ENCODE measurements around the gene CDYL2. TPM values are rescaled to one million over a fixed set of nuclear protein-coding genes. Genes with fewer than 3 reads are reported as not detected.

The CDYL2 gene
- total and polyA plus RNA-seq, 8 donors = 0.60 to 7.3 (median 1.7) TPM

DNA sequence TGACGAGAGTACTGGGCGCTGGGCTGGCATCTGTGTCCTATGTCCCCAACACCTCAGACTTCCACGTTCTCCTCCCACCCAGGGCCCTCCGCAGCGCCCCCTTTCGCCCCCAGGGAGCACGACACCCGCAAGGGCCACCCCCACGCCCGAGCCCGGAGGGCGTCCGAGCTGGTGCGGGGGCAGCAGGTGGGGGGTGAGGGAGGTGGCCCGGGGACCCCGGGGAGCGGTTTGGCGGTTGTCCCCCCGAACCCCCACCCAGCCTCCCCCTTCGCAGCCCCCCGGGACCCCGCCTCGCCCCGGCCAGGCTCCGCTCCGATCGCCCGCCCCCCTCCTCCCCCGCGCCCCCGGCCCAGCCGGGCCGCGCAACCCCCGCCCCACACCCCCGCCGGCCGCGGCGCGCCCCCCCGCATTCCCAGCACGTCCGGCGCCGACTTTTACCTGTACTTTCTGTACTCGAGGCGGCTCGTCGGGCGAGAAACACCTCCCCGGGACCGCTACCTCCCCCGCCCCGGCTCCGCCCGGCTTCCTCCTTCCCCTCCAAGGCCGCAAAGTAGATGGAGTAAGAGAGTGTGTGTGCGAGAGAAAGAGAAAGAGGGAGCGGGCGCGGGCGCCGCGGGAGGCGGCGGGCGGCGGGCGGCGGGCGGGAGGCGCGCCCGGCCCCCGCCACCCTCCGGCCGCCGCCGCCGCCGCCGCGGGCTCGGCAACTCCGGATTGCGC lies 901 bp downstream of the CDYL2 start:
- no peaks in the 10 kb centered on the region for H3K9me3 ChIP-seq
- TF ChIP-seq POLR2AphosphoS5 (IDR thresholded peaks at IDR 0.05) (no peak), POLR2A (IDR thresholded peaks at IDR 0.05) (no peak), EP300 (IDR thresholded peaks at IDR 0.05) (no peak)
- TF ChIP-seq, protein P1, sequence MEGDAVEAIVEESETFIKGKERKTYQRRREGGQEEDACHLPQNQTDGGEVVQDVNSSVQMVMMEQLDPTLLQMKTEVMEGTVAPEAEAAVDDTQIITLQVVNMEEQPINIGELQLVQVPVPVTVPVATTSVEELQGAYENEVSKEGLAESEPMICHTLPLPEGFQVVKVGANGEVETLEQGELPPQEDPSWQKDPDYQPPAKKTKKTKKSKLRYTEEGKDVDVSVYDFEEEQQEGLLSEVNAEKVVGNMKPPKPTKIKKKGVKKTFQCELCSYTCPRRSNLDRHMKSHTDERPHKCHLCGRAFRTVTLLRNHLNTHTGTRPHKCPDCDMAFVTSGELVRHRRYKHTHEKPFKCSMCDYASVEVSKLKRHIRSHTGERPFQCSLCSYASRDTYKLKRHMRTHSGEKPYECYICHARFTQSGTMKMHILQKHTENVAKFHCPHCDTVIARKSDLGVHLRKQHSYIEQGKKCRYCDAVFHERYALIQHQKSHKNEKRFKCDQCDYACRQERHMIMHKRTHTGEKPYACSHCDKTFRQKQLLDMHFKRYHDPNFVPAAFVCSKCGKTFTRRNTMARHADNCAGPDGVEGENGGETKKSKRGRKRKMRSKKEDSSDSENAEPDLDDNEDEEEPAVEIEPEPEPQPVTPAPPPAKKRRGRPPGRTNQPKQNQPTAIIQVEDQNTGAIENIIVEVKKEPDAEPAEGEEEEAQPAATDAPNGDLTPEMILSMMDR (IDR thresholded peaks at IDR 0.05) = peak in 3 of 7 experiments; percentile 29 to 46 (median 38)
- peaks cover 3 to 12% (median 5%) of the 10 kb centered on the region in 4 donors for H3K4me1 ChIP-seq
- intact Hi-C loops (cut with DNase I; ENCODE audit: low total_unique reads) = loop anchor here (10.0 kb wide), 1 partner anchor 259 kb away; the partner anchor contains the start of gene DYNLRB2
- H3K4me3 ChIP-seq = peak overlapping the region; percentile 60 to 77 (median 68)
- peaks cover 0 to 6% (median 0%) of the 10 kb centered on the region in 3 donors for H3K27me3 ChIP-seq
- H3K36me3 ChIP-seq = no peaks in the 10 kb centered on the region
- H3K27ac ChIP-seq = peak overlapping the region in 3 of 5 donors; percentile 51 to 55 (median 52)
- peak; percentile 45 to 65 for DNase-seq
- WGBS, 5 donors = 4 to 11% (median 6%) methylated on average over 3 to 80 of the region's 87 CpGs

DNA sequence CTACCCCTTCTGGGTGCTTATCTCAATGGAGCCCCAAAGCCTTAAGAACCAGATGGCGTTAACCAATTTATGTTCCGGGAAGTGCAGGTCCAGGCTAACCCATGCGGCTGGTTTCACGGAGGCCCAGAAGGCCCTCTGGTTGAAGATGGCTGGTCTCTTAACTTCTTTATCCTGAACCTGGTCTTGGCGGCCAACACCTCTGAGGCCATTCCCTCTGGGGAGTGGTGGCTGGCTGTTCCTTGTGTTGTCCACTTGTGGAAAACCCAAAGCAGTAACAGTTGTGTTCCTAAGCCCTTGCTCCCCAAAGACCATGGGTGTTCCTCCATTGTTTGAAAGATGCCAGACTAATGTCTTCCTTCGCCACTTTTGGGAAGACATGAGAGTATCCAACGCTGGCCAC lies 1.5 kb downstream of the CDYL2 start:
- Histone ChIP-seq H3K4me1 (peaks cover 3 to 12% (median 5%) of the 10 kb centered on the region in 4 donors), H3K4me3 (peak overlapping the region; percentile 60 to 77 (median 68)), H3K36me3 (no peaks in the 10 kb centered on the region), H3K9me3 (no peaks in the 10 kb centered on the region), H3K27ac (no peak overlapping the region), H3K27me3 (peaks cover 0 to 6% (median 0%) of the 10 kb centered on the region in 3 donors)
- WGBS, 5 donors = 85 to 99% (median 95%) methylated on average over 7 of the region's 7 CpGs
- intact Hi-C loops (cut with DNase I; ENCODE audit: low total_unique reads) = loop anchor here (10.0 kb wide), 1 partner anchor 258 kb away; the partner anchor contains the start of gene DYNLRB2
- no peak for DNase-seq
- TF ChIP-seq, protein P1 (IDR thresholded peaks at IDR 0.05) = no peak
- no peak for TF ChIP-seq POLR2A (IDR thresholded peaks at IDR 0.05)
- no peak for TF ChIP-seq EP300 (IDR thresholded peaks at IDR 0.05)
- no peak for TF ChIP-seq POLR2AphosphoS5 (IDR thresholded peaks at IDR 0.05)

DNA sequence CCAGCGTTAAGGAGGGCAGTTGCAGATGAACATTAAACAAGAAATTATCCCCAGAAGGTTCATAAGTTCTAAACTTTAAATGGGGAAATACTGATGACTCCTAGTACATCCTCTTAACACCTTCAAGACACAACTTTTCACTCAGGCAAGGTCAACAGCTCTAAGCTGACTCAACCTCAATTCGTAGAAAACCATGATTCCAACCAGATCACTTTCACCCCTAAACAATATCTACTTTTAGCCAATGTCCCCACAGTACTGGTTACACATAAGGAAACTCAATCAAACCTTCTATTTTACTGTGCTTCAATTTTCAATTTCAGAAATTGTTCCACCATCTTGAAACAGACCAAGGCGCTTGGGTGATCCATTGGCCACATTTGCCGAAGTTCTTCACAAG lies 2.3 kb downstream of the CDYL2 start:
- Histone ChIP-seq H3K4me1 (peaks cover 3 to 12% (median 5%) of the 10 kb centered on the region in 4 donors), H3K9me3 (no peaks in the 10 kb centered on the region), H3K27ac (no peak overlapping the region), H3K27me3 (peaks cover 0 to 6% (median 0%) of the 10 kb centered on the region in 3 donors), H3K4me3 (no peak overlapping the region), H3K36me3 (no peaks in the 10 kb centered on the region)
- TF ChIP-seq POLR2AphosphoS5 (IDR thresholded peaks at IDR 0.05) (no peak), EP300 (IDR thresholded peaks at IDR 0.05) (no peak), POLR2A (IDR thresholded peaks at IDR 0.05) (no peak)
- TF ChIP-seq, protein P1 (IDR thresholded peaks at IDR 0.05) = no peak
- no peak for DNase-seq
- intact Hi-C loops (cut with DNase I; ENCODE audit: low total_unique reads) = loop anchor here (10.0 kb wide), 1 partner anchor 257 kb away; the partner anchor contains the start of gene DYNLRB2
- WGBS, 5 donors = 90 to 95% (median 92%) methylated on average over 4 of the region's 4 CpGs

- TF ChIP-seq EP300 (IDR thresholded peaks at IDR 0.05) = no peak
- no peak for TF ChIP-seq POLR2AphosphoS5 (IDR thresholded peaks at IDR 0.05)
- no peak for DNase-seq
- H3K4me3 ChIP-seq = no peak overlapping the region
- peaks cover 0 to 15% (median 4%) of the 10 kb centered on the region in 4 donors for H3K4me1 ChIP-seq
- no peaks in the 10 kb centered on the region for H3K27me3 ChIP-seq
- intact Hi-C loops (cut with DNase I; ENCODE audit: low total_unique reads) = no loop called here
- H3K9me3 ChIP-seq = no peaks in the 10 kb centered on the region
- no peak overlapping the region for H3K27ac ChIP-seq
- WGBS, 5 donors = 80 to 96% (median 95%) methylated on average over 3 of the region's 3 CpGs
- no peaks in the 10 kb centered on the region for H3K36me3 ChIP-seq
Measured at GRCh38 chr16:80794071-80794470, 10.3 kb downstream of the CDYL2 start.

Measured in stomach (tissue), 9 donors.